Astrocyte (in vitro differentiated cells and primary cell): Measurements from ENCODE around the gene USP47.

Source experiments
- EZH2 ChIP-seq: IDR thresholded peaks from 2 replicates; pipeline ENCODE4 v1.6.1; 2012; ENCODE audit warnings: mild to moderate bottlenecking, low read length, inconsistent platforms; ENCODE audit not compliant: insufficient read depth
- TF ChIP-seq, protein P1 (sequence below): IDR thresholded peaks from 2 replicates; pipeline ENCODE4 v1.5.1; 2011; ENCODE audit warnings: low read depth, mild to moderate bottlenecking, inconsistent platforms, low read length, moderate library complexity; ENCODE audit not compliant: insufficient read depth

DNA sequence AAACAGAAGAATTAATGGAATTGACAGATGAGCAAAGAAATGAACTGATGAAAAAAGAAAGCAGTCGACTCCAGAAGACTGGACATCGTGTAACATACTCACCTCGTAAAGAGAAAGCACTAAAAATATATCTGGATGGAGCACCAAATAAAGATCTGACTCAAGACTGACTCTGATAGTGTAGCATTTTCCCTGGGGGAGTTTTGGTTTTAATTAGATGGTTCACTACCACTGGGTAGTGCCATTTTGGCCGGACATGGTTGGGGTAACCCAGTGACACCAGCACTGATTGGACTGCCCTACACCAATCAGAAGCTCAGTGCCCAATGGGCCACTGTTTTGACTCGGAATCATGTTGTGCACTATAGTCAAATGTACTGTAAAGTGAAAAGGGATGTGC is 114.2 kb downstream of the USP47 start:
- TF ChIP-seq EZH2, result no peak
- TF ChIP-seq, protein P1, sequence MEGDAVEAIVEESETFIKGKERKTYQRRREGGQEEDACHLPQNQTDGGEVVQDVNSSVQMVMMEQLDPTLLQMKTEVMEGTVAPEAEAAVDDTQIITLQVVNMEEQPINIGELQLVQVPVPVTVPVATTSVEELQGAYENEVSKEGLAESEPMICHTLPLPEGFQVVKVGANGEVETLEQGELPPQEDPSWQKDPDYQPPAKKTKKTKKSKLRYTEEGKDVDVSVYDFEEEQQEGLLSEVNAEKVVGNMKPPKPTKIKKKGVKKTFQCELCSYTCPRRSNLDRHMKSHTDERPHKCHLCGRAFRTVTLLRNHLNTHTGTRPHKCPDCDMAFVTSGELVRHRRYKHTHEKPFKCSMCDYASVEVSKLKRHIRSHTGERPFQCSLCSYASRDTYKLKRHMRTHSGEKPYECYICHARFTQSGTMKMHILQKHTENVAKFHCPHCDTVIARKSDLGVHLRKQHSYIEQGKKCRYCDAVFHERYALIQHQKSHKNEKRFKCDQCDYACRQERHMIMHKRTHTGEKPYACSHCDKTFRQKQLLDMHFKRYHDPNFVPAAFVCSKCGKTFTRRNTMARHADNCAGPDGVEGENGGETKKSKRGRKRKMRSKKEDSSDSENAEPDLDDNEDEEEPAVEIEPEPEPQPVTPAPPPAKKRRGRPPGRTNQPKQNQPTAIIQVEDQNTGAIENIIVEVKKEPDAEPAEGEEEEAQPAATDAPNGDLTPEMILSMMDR, result no peak
